GM12875 (cell line): ENCODE results near the gene PBX3.

Source experiments
- H3K4me3 ChIP-seq: one replicate; pipeline ENCODE4 v1.5.1; 2011; ENCODE audit warnings: low read depth, low read length, control low read depth
- CTCF ChIP-seq: IDR thresholded peaks from 2 replicates; pipeline ENCODE4 v1.5.1; 2011; ENCODE audit warnings: low read depth, mild to moderate bottlenecking, control low read depth, inconsistent platforms, low read length, moderate library complexity, borderline replicate concordance; ENCODE audit not compliant: insufficient read depth

PBX3 gene

DNA sequence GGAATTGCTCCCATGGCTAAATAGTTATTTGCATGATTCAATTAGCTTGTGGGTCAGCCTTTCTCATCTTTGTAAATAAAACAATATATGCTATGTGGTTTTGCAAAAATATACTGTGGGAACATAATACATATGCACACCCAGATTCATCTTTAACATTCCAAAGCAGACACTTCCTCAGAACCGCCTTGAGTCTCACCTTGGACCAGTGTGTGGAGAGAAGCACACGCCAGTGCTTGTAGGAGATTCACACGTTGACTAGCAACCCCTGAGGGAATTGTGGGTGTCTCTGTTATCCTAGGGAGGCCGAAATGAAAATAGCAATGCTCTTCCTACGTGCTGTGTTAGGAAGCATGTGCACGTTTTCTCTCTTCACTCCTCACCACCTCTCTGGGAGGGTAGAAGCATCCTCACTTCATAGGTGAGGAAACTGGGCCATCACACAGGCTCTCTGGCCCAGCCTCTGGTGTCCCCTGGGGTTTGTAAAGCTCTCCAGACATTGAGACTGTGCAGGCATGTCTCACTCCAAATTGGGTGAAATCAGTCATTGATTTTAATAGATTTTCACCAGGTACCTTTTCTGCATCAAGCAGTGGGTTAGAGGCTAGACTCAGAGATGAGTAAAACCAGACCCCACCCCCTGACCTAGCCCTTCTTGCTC is 221.7 kb downstream of the PBX3 start:
- H3K4me3 ChIP-seq, result no peak overlapping the region
- no peak for TF ChIP-seq CTCF

- TF ChIP-seq CTCF, result no peak
Observed at GRCh38 chr9:125969462-125969861, 222.3 kb downstream of the PBX3 start.

GRCh38 chr9:125969868-125970267 is 222.7 kb downstream of the PBX3 start:
- H3K4me3 ChIP-seq, result no peak overlapping the region
- no peak for TF ChIP-seq CTCF

More at GRCh38 chr9:125969462-125969861, 222.3 kb downstream of the PBX3 start:
- H3K4me3 ChIP-seq, result no peak overlapping the region

GRCh38 chr9:125970340-125970739 is 223.2 kb downstream of the PBX3 start:
- no peak overlapping the region for H3K4me3 ChIP-seq
- TF ChIP-seq CTCF, result no peak

DNA sequence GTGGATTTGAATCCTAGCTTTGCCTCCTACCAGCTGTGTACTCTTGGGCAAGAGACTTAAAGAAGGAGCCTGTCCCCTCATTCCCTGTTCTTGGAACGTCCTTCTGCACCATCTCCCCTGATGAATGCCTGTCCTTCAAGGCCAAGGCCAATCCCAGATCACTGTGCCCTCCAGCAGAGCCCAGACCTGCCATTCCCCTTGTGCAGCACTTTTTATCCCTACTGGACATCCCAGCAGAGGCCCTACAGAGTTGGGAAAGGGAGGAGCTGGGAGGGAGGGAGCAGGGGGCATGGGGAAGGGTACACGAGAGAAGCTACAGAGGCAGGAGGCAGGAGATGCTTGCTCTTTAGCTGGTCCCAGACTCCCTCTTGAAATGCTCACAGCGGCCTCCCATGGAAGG is 223.9 kb downstream of the PBX3 start:
- TF ChIP-seq CTCF, result no peak
- H3K4me3 ChIP-seq, result no peak overlapping the region

DNA sequence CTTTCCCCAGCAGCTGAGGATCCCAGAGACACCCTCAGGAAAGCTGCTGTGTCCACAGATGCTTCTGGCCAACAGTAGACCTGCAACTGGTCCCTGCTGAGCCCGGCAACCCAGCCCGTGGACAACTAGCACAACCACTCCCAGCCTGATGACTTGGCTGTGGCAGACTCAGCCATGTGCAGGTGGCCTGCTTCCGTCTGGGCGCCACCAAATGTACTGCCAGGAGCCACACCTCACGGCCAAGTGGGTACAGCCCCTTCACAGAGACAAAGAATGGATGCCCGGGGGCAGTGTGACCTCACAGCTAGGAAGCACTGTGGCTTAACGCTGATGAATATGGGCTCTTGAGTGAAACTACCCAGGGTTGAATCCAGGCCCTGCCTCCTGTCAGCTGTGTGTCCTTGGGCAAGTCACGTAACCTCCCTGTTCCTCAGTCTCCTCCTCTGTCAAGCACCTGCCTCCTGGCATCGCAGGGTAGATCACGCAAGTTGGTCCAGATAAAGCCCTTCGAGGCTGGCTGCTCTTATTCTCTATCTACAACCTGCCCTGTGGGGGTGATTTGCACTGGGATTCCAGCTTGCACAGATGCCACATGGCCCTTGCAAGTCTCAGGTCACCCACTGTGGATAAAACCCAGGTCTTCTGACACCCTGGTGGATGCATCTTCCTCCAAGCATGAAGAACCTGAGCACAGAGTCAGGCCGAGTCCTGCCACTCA is 225.0 kb downstream of the PBX3 start:
- H3K4me3 ChIP-seq, result no peak overlapping the region
- TF ChIP-seq CTCF, result no peak

DNA sequence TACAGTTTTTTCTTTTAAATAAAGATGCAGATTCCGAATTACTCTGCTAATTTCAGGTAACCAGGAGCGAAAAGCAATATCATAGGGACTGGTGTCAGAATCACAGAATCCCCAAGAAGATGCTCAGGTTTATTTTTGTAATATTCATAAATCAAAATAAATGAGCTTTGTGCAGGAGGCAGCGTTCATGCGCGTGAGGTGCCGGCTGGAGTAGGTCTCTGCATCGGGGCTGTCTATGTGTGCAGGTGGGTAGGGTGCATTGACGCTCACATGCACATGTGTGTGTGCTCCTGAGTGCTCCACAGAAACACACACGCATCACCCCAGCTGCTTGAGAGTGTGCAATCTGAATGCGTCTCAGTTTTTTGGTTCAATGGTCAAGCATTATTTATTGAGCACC is 226.4 kb downstream of the PBX3 start:
- no peak overlapping the region for H3K4me3 ChIP-seq
- no peak for TF ChIP-seq CTCF
